HEK293 (cell line): ENCODE results near the gene MID2.

Source experiments
- CTCF ChIA-PET: fragments of 350-600 bp; formaldehyde crosslinking; extraction: SDS; loops from one replicate; lab custom pipeline; 2021; ENCODE audit warnings: antibody characterized with exemption; lab: Yijun Ruan, JAX
- POLR2A ChIA-PET: fragments of 300-600 bp; formaldehyde crosslinking; extraction: SDS; loops from one replicate; lab custom pipeline; 2020; ENCODE audit warnings: antibody characterized with exemption, inconsistent platforms; lab: Yijun Ruan, JAX
- H3K27ac ChIP-seq: fragments of 200-500 bp; sonication (Bioruptor generic); 2 replicates; pipeline ENCODE4 v1.5.1; 2014; ENCODE audit warnings: low read depth, low read length, control low read depth, inconsistent platforms; ENCODE audit errors: extremely low read depth
- H3K36me3 ChIP-seq, 2 experiments: fragments of 200-500 bp in 1 of 2; sonication (Bioruptor generic) in 1 of 2; 1 replicate in 1 of 2; 2 replicates in 1 of 2; pipeline ENCODE4 v1.5.1; 2014 to 2017; ENCODE audit warnings: inconsistent platforms in 2 of 2, low read length in 2 of 2; ENCODE audit not compliant: control insufficient read depth in 2 of 2, insufficient read depth in 1 of 2
- H3K4me1 ChIP-seq: fragments of 200-500 bp; sonication (Bioruptor generic); 2 replicates; pipeline ENCODE4 v1.5.1; 2014; ENCODE audit warnings: mild to moderate bottlenecking, low read length, inconsistent platforms; ENCODE audit not compliant: control insufficient read depth, insufficient read depth
- H3K4me3 ChIP-seq: 2 replicates; pipeline ENCODE4 v1.5.1; 2011; ENCODE audit warnings: low read depth, mild to moderate bottlenecking, control low read depth, low read length, moderate library complexity
- H3K9me3 ChIP-seq: fragments of 200-500 bp; sonication (Bioruptor generic); 2 replicates; pipeline ENCODE4 v1.5.1; 2014; ENCODE audit warnings: low read depth, low read length, inconsistent platforms; ENCODE audit not compliant: control insufficient read depth, insufficient read depth
- GFI1B ChIP-seq: fragments of 450-650 bp; formaldehyde crosslinking; IDR thresholded peaks from 2 replicates; pipeline ENCODE4 v1.5.1; 2016; ENCODE audit warnings: missing biosample characterization, missing genetic modification characterization
- HOXC10 ChIP-seq: sonication (generic); formaldehyde crosslinking; IDR thresholded peaks from 2 replicates; pipeline ENCODE4 v1.8.1; 2023; ENCODE audit warnings: mild to moderate bottlenecking, missing genetic modification reagents
- IKZF3 ChIP-seq: fragments of 450-650 bp; IDR thresholded peaks from 2 replicates; pipeline ENCODE4 v1.5.0; 2018; ENCODE audit warnings: missing biosample characterization, mild to moderate bottlenecking, missing genetic modification characterization, moderate library complexity
- SCRT1 ChIP-seq: fragments of 450-650 bp; formaldehyde crosslinking; IDR thresholded peaks from 2 replicates; pipeline ENCODE4 v1.5.1; 2016; ENCODE audit warnings: missing biosample characterization, missing genetic modification characterization, borderline replicate concordance
- SCRT2 ChIP-seq: fragments of 450-650 bp; formaldehyde crosslinking; IDR thresholded peaks from 2 replicates; pipeline ENCODE4 v1.5.1; 2016; ENCODE audit warnings: missing biosample characterization, missing genetic modification characterization
- WT1 ChIP-seq: fragments of 450-650 bp; formaldehyde crosslinking; IDR thresholded peaks from 2 replicates; pipeline ENCODE4 v1.5.1; 2016; ENCODE audit warnings: missing biosample characterization, missing genetic modification characterization
- ZFP3 ChIP-seq: fragments of 450-650 bp; formaldehyde crosslinking; IDR thresholded peaks from 2 replicates; pipeline ENCODE4 v1.5.1; 2016; ENCODE audit warnings: low read depth, missing biosample characterization, missing genetic modification characterization
- ZNF121 ChIP-seq: fragments of 450-650 bp; formaldehyde crosslinking; IDR thresholded peaks from 2 replicates; pipeline ENCODE4 v1.5.1; 2016; ENCODE audit warnings: missing biosample characterization, missing genetic modification characterization
- ZNF174 ChIP-seq: fragments of 450-650 bp; formaldehyde crosslinking; IDR thresholded peaks from 2 replicates; pipeline ENCODE4 v1.5.0; 2017; ENCODE audit warnings: missing biosample characterization, mild to moderate bottlenecking, missing genetic modification characterization
- ZNF223 ChIP-seq: fragments of 450-650 bp; formaldehyde crosslinking; IDR thresholded peaks from 2 replicates; pipeline ENCODE4 v1.5.1; 2016; ENCODE audit warnings: missing biosample characterization, missing genetic modification characterization
- ZNF335 ChIP-seq: fragments of 450-650 bp; formaldehyde crosslinking; conservative IDR thresholded peaks from 2 replicates; pipeline ENCODE4 v1.5.1; 2016; ENCODE audit warnings: missing biosample characterization, missing genetic modification characterization
- ZNF354C ChIP-seq: fragments of 450-650 bp; formaldehyde crosslinking; IDR thresholded peaks from 2 replicates; pipeline ENCODE4 v1.5.1; 2016; ENCODE audit warnings: missing biosample characterization, missing genetic modification characterization, low read depth, borderline replicate concordance
- ZNF423 ChIP-seq: fragments of 450-650 bp; formaldehyde crosslinking; IDR thresholded peaks from 2 replicates; pipeline ENCODE4 v1.5.1; 2016; ENCODE audit warnings: missing biosample characterization, missing genetic modification characterization
- ZNF558 ChIP-seq: fragments of 450-650 bp; formaldehyde crosslinking; IDR thresholded peaks from 2 replicates; pipeline ENCODE4 v1.5.1; 2016; ENCODE audit warnings: missing biosample characterization, missing genetic modification characterization
- ZNF560 ChIP-seq: fragments of 450-650 bp; formaldehyde crosslinking; IDR thresholded peaks from 2 replicates; pipeline ENCODE4 v1.5.1; 2017; ENCODE audit warnings: missing biosample characterization, missing genetic modification characterization, borderline replicate concordance
- ZNF626 ChIP-seq: fragments of 450-650 bp; sonication (Bioruptor Pico); formaldehyde crosslinking; IDR thresholded peaks from 2 replicates; pipeline ENCODE4 v1.5.1; 2018; ENCODE audit warnings: missing biosample characterization, missing genetic modification characterization, inconsistent platforms
- ZNF777 ChIP-seq: fragments of 450-650 bp; formaldehyde crosslinking; IDR thresholded peaks from 2 replicates; pipeline ENCODE4 v1.5.1; 2017; ENCODE audit warnings: missing biosample characterization, missing genetic modification characterization, borderline replicate concordance
- ZNF837 ChIP-seq: fragments of 450-650 bp; formaldehyde crosslinking; IDR thresholded peaks from 2 replicates; pipeline ENCODE4 v1.5.1; 2016; ENCODE audit warnings: missing biosample characterization, missing genetic modification characterization
- TF ChIP-seq, protein P1 (sequence below): fragments of 450-650 bp; formaldehyde crosslinking; IDR thresholded peaks from 2 replicates; pipeline ENCODE4 v1.5.1; 2016; ENCODE audit warnings: missing biosample characterization, missing genetic modification characterization
- TF ChIP-seq, protein P2 (sequence below): fragments of 450-650 bp; formaldehyde crosslinking; IDR thresholded peaks from 2 replicates; pipeline ENCODE4 v1.5.1; 2016; ENCODE audit warnings: missing biosample characterization, missing genetic modification characterization
- TF ChIP-seq, protein P3 (sequence below): fragments of 450-650 bp; formaldehyde crosslinking; conservative IDR thresholded peaks from 2 replicates; pipeline ENCODE4 v1.5.1; 2016; ENCODE audit warnings: low read depth, missing biosample characterization, missing genetic modification characterization
- TF ChIP-seq, protein P4 (sequence below): fragments of 450-650 bp; formaldehyde crosslinking; IDR thresholded peaks from 2 replicates; pipeline ENCODE4 v1.5.0; 2017; ENCODE audit warnings: missing biosample characterization, missing genetic modification characterization, borderline replicate concordance
- TF ChIP-seq, protein P5 (sequence below): fragments of 450-650 bp; formaldehyde crosslinking; IDR thresholded peaks from 2 replicates; pipeline ENCODE4 v1.5.1; 2016; ENCODE audit warnings: missing biosample characterization, missing genetic modification characterization
- TF ChIP-seq, protein P6 (sequence below): fragments of 450-650 bp; IDR thresholded peaks from 2 replicates; pipeline ENCODE4 v1.5.1; 2018; ENCODE audit warnings: missing biosample characterization, missing genetic modification characterization

Gene MID2

DNA sequence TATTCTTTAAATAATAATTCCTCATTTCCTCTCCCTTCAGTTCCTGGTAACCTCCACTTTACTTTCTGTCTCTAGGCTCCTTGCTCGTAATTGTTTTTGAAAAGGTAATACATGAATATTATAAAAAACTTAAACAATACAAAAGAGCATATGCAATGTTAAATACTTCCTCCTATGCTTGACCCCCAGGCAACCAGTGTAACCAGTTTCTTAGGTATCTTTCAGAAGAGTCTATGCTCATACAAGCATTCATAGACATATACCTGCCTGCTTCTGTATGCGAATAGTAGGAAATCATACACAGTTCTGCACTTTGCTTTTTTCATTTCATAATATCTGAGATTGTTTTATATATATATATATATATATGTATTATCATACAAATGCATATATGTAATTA is 2.6 kb upstream of the MID2 start:
- Histone ChIP-seq H3K27ac (no peak overlapping the region), H3K4me1 (no peaks in the 10 kb centered on the region), H3K9me3 (peaks cover 4% of the 10 kb centered on the region), H3K4me3 (no peak overlapping the region), H3K36me3 (no peaks in the 10 kb centered on the region)
- TF ChIP-seq ZNF223 (tag by site-specific recombination) = no peak
- TF ChIP-seq ZNF626 = no peak
- TF ChIP-seq ZNF777 (tag by site-specific recombination) = no peak
- no peak for TF ChIP-seq SCRT2
- no peak for TF ChIP-seq GFI1B (tag by site-specific recombination)
- no peak for TF ChIP-seq WT1 (tag by site-specific recombination)
- TF ChIP-seq, protein P1, sequence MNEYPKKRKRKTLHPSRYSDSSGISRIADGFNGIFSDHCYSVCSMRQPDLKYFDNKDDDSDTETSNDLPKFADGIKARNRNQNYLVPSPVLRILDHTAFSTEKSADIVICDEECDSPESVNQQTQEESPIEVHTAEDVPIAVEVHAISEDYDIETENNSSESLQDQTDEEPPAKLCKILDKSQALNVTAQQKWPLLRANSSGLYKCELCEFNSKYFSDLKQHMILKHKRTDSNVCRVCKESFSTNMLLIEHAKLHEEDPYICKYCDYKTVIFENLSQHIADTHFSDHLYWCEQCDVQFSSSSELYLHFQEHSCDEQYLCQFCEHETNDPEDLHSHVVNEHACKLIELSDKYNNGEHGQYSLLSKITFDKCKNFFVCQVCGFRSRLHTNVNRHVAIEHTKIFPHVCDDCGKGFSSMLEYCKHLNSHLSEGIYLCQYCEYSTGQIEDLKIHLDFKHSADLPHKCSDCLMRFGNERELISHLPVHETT = no peak
- no peak for TF ChIP-seq ZNF560 (tag by site-specific recombination)
- no peak for TF ChIP-seq ZNF335 (tag by site-specific recombination)
- TF ChIP-seq, protein P2, sequence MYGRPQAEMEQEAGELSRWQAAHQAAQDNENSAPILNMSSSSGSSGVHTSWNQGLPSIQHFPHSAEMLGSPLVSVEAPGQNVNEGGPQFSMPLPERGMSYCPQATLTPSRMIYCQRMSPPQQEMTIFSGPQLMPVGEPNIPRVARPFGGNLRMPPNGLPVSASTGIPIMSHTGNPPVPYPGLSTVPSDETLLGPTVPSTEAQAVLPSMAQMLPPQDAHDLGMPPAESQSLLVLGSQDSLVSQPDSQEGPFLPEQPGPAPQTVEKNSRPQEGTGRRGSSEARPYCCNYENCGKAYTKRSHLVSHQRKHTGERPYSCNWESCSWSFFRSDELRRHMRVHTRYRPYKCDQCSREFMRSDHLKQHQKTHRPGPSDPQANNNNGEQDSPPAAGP (tag by site-specific recombination) = no peak
- no peak for TF ChIP-seq ZNF174 (tag by site-specific recombination)
- ChIA-PET CTCF (no interaction called here), POLR2A (no interaction called here)

DNA sequence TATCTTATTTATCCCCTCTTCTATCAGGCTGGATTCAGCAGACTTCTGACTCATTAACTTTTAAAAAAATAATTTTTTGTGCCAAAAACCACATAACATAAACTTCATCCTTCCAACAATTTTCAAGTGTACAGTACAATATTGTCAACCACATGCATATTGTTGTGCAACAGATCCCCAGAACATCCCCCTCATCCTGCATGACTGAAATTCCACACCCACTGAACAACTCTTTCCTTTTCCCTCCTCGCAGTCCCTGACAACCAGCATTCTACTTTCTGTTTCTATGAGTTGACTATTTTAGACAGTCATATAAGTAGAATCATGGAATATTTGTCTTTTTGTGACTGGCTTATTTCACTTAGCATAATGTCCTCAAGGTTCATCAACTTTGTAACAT is 2.2 kb upstream of the MID2 start:
- Histone ChIP-seq H3K27ac (no peak overlapping the region), H3K4me3 (no peak overlapping the region), H3K4me1 (no peaks in the 10 kb centered on the region), H3K9me3 (peaks cover 4% of the 10 kb centered on the region), H3K36me3 (no peaks in the 10 kb centered on the region)
- CTCF ChIA-PET = no interaction called here
- POLR2A ChIA-PET = no interaction called here
- no peak for TF ChIP-seq ZNF558 (tag by site-specific recombination)
- TF ChIP-seq ZNF121 = no peak
- no peak for TF ChIP-seq ZNF837 (tag by site-specific recombination)
- TF ChIP-seq, protein P3, sequence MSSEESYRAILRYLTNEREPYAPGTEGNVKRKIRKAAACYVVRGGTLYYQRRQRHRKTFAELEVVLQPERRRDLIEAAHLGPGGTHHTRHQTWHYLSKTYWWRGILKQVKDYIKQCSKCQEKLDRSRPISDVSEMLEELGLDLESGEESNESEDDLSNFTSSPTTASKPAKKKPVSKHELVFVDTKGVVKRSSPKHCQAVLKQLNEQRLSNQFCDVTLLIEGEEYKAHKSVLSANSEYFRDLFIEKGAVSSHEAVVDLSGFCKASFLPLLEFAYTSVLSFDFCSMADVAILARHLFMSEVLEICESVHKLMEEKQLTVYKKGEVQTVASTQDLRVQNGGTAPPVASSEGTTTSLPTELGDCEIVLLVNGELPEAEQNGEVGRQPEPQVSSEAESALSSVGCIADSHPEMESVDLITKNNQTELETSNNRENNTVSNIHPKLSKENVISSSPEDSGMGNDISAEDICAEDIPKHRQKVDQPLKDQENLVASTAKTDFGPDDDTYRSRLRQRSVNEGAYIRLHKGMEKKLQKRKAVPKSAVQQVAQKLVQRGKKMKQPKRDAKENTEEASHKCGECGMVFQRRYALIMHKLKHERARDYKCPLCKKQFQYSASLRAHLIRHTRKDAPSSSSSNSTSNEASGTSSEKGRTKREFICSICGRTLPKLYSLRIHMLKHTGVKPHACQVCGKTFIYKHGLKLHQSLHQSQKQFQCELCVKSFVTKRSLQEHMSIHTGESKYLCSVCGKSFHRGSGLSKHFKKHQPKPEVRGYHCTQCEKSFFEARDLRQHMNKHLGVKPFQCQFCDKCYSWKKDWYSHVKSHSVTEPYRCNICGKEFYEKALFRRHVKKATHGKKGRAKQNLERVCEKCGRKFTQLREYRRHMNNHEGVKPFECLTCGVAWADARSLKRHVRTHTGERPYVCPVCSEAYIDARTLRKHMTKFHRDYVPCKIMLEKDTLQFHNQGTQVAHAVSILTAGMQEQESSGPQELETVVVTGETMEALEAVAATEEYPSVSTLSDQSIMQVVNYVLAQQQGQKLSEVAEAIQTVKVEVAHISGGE = no peak
- no peak for TF ChIP-seq HOXC10 (CRISPR knock-in tag)
- TF ChIP-seq ZFP3 (tag by site-specific recombination) = no peak
- TF ChIP-seq, protein P4, sequence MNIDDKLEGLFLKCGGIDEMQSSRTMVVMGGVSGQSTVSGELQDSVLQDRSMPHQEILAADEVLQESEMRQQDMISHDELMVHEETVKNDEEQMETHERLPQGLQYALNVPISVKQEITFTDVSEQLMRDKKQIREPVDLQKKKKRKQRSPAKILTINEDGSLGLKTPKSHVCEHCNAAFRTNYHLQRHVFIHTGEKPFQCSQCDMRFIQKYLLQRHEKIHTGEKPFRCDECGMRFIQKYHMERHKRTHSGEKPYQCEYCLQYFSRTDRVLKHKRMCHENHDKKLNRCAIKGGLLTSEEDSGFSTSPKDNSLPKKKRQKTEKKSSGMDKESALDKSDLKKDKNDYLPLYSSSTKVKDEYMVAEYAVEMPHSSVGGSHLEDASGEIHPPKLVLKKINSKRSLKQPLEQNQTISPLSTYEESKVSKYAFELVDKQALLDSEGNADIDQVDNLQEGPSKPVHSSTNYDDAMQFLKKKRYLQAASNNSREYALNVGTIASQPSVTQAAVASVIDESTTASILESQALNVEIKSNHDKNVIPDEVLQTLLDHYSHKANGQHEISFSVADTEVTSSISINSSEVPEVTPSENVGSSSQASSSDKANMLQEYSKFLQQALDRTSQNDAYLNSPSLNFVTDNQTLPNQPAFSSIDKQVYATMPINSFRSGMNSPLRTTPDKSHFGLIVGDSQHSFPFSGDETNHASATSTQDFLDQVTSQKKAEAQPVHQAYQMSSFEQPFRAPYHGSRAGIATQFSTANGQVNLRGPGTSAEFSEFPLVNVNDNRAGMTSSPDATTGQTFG (tag by site-specific recombination) = no peak
- TF ChIP-seq ZNF423 = no peak
- TF ChIP-seq ZNF354C (tag by site-specific recombination) = no peak
- TF ChIP-seq, protein P5, sequence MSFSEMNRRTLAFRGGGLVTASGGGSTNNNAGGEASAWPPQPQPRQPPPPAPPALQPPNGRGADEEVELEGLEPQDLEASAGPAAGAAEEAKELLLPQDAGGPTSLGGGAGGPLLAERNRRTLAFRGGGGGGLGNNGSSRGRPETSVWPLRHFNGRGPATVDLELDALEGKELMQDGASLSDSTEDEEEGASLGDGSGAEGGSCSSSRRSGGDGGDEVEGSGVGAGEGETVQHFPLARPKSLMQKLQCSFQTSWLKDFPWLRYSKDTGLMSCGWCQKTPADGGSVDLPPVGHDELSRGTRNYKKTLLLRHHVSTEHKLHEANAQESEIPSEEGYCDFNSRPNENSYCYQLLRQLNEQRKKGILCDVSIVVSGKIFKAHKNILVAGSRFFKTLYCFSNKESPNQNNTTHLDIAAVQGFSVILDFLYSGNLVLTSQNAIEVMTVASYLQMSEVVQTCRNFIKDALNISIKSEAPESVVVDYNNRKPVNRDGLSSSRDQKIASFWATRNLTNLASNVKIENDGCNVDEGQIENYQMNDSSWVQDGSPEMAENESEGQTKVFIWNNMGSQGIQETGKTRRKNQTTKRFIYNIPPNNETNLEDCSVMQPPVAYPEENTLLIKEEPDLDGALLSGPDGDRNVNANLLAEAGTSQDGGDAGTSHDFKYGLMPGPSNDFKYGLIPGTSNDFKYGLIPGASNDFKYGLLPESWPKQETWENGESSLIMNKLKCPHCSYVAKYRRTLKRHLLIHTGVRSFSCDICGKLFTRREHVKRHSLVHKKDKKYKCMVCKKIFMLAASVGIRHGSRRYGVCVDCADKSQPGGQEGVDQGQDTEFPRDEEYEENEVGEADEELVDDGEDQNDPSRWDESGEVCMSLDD (tag by site-specific recombination) = no peak
- TF ChIP-seq, protein P6, sequence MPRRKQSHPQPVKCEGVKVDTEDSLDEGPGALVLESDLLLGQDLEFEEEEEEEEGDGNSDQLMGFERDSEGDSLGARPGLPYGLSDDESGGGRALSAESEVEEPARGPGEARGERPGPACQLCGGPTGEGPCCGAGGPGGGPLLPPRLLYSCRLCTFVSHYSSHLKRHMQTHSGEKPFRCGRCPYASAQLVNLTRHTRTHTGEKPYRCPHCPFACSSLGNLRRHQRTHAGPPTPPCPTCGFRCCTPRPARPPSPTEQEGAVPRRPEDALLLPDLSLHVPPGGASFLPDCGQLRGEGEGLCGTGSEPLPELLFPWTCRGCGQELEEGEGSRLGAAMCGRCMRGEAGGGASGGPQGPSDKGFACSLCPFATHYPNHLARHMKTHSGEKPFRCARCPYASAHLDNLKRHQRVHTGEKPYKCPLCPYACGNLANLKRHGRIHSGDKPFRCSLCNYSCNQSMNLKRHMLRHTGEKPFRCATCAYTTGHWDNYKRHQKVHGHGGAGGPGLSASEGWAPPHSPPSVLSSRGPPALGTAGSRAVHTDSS (tag by site-specific recombination) = no peak
- no peak for TF ChIP-seq IKZF3 (tag by site-specific recombination)
- no peak for TF ChIP-seq SCRT1 (tag by site-specific recombination)
